Hepatocyte (in vitro differentiated cells): ENCODE data around the gene CPEB4. TPM values are rescaled to one million over a fixed set of nuclear protein-coding genes. Genes with fewer than 3 reads are reported as not detected.

Experiments used
- DNase-seq: peaks from one replicate; pipeline ENCODE4 v3.0.0-alpha.2; 2016; ENCODE audit warnings: low spot score
- H2AFZ ChIP-seq: fragments of 200-600 bp; sonication (generic); 2 replicates; pipeline ENCODE4 v1.6.0; 2016; ENCODE audit warnings: antibody characterized with exemption, mild to moderate bottlenecking
- H3K27ac ChIP-seq: fragments of 200-600 bp; sonication (generic); 2 replicates; pipeline ENCODE4 v1.5.1; 2016; ENCODE audit warnings: mild to moderate bottlenecking
- H3K27me3 ChIP-seq: fragments of 200-600 bp; sonication (generic); 2 replicates; pipeline ENCODE4 v1.6.1; 2016
- H3K36me3 ChIP-seq: fragments of 200-600 bp; sonication (generic); replicated peaks from 2 replicates; pipeline ENCODE4 v1.5.1; 2016; ENCODE audit warnings: low read depth; ENCODE audit not compliant: insufficient read depth
- H3K4me1 ChIP-seq: fragments of 200-600 bp; sonication (generic); 2 replicates; pipeline ENCODE4 v1.5.1; 2016; ENCODE audit warnings: mild to moderate bottlenecking, moderate library complexity; ENCODE audit not compliant: insufficient read depth
- H3K4me2 ChIP-seq: fragments of 200-600 bp; sonication (generic); 2 replicates; pipeline ENCODE4 v1.6.0; 2016
- H3K4me3 ChIP-seq: fragments of 200-600 bp; sonication (generic); 2 replicates; pipeline ENCODE4 v1.5.1; 2016; ENCODE audit warnings: mild to moderate bottlenecking
- H3K79me2 ChIP-seq: fragments of 200-600 bp; sonication (generic); 2 replicates; pipeline ENCODE4 v1.6.0; 2017; ENCODE audit warnings: mild to moderate bottlenecking
- H3K9me2 ChIP-seq: fragments of 200-600 bp; sonication (generic); replicated peaks from 2 replicates; pipeline ENCODE4 v1.6.0; 2017; ENCODE audit warnings: mild to moderate bottlenecking; ENCODE audit not compliant: insufficient read depth
- H3K9me3 ChIP-seq: fragments of 200-600 bp; sonication (generic); 2 replicates; pipeline ENCODE4 v1.5.1; 2016; ENCODE audit warnings: low read depth, mild to moderate bottlenecking
- H4K20me1 ChIP-seq: fragments of 200-600 bp; sonication (generic); 2 replicates; pipeline ENCODE4 v1.6.0; 2016; ENCODE audit warnings: mild to moderate bottlenecking; ENCODE audit not compliant: insufficient read depth, poor library complexity, severe bottlenecking
- CTCF ChIP-seq: fragments of 200-600 bp; sonication (generic); IDR thresholded peaks from 2 replicates; pipeline ENCODE4 v1.5.1; 2016; ENCODE audit warnings: antibody characterized with exemption, mild to moderate bottlenecking; ENCODE audit not compliant: poor library complexity
- EZH2 ChIP-seq: fragments of 200-600 bp; sonication (generic); IDR thresholded peaks from 2 replicates; pipeline ENCODE4 v1.6.1; 2016; ENCODE audit warnings: antibody characterized with exemption, mild to moderate bottlenecking, borderline replicate concordance
- EZH2phosphoT487 ChIP-seq: fragments of 200-600 bp; sonication (generic); IDR thresholded peaks from one replicate; pipeline ENCODE4 v1.6.1; 2018; ENCODE audit warnings: antibody characterized with exemption, mild to moderate bottlenecking, low read depth, moderate library complexity; ENCODE audit not compliant: unreplicated experiment, severe bottlenecking
- WGBS: methylation state at CpG from one replicate; pipeline ENCODE4 v1.1.6; 2016; ENCODE audit warnings: low lambda C conversion rate; ENCODE audit errors: missing lambda C conversion rate; 5-methylcytosine and 5-hydroxymethylcytosine counted together
- polyA plus RNA-seq: library from polyadenylated mRNA; unstranded; fragments of >200 nt; fragmentation: Nextera tagmentation; extraction: Ambion mirVana; gene quantifications from 2 replicates; pipeline ENCODE4 v1.2.1, GENCODE V29; 2016
- total RNA-seq: library from RNA; depleted of rRNA; stranded (reverse); fragments of >200 nt; gene quantifications from 2 replicates; pipeline ENCODE4 v1.2.3, GENCODE V29; 2014

Gene CPEB4
- total and polyA plus RNA-seq, 2 experiments from 2014 or later = 13.3 to 49.2 TPM

GRCh38 chr5:173984218-173984617 lies 96.1 kb downstream of the CPEB4 start:
- H3K9me2 ChIP-seq = no peaks in the 10 kb centered on the region
- H3K9me3 ChIP-seq = no peaks in the 10 kb centered on the region
- no peak overlapping the region for H3K4me3 ChIP-seq
- peak; percentile 45 for DNase-seq
- H3K36me3 ChIP-seq = no peaks in the 10 kb centered on the region
- no peak for TF ChIP-seq EZH2phosphoT487
- peak; percentile 51 for TF ChIP-seq CTCF
- no peak for TF ChIP-seq EZH2
- H3K27ac ChIP-seq = no peak overlapping the region
- no peaks in the 10 kb centered on the region for H3K4me1 ChIP-seq
- H3K27me3 ChIP-seq = no peaks in the 10 kb centered on the region
- no peak overlapping the region for H3K4me2 ChIP-seq
- H4K20me1 ChIP-seq = no peaks in the 10 kb centered on the region
- no peak overlapping the region for H2AFZ ChIP-seq
- 40% methylated on average over 4 of the region's 4 CpGs for WGBS
- H3K79me2 ChIP-seq = no peaks in the 10 kb centered on the region

GRCh38 chr5:173988554-173989431 lies 100.6 kb downstream of the CPEB4 start, which contains the start of gene C5orf47:
Gene C5orf47 (plus strand): TSS chr5:173989170. CDS start chr5:173989264, 94 bp downstream.
- Histone ChIP-seq H3K9me3 (no peaks in the 10 kb centered on the region), H3K79me2 (no peaks in the 10 kb centered on the region), H3K9me2 (no peaks in the 10 kb centered on the region), H3K4me1 (no peaks in the 10 kb centered on the region), H4K20me1 (no peaks in the 10 kb centered on the region), H2AFZ (no peak within 1 kb of the TSS), H3K4me2 (no peak within 1 kb of the TSS), H3K27me3 (no peaks in the 10 kb centered on the region), H3K4me3 (no peak within 1 kb of the TSS), H3K27ac (no peak within 1 kb of the TSS), H3K36me3 (no peaks in the 10 kb centered on the region)
- WGBS = 95% methylated on average over 34 of the region's 51 CpGs
- TF ChIP-seq EZH2phosphoT487 (no peak), EZH2 (no peak), CTCF (no peak)
- DNase-seq = no peak

- WGBS = 96% methylated on average over 27 of the region's 41 CpGs
- H3K36me3 ChIP-seq = no peaks in the 10 kb centered on the region
Observed at GRCh38 chr5:173989432-173990082, 101.4 kb downstream of the CPEB4 start.

More at GRCh38 chr5:173989432-173990082, 101.4 kb downstream of the CPEB4 start:
- no peak for TF ChIP-seq CTCF
- Histone ChIP-seq H3K79me2 (no peaks in the 10 kb centered on the region), H4K20me1 (no peaks in the 10 kb centered on the region), H3K4me2 (no peak overlapping the region), H3K4me3 (no peak overlapping the region), H3K27me3 (no peaks in the 10 kb centered on the region), H3K9me3 (no peaks in the 10 kb centered on the region), H3K27ac (no peak overlapping the region), H2AFZ (no peak overlapping the region), H3K9me2 (no peaks in the 10 kb centered on the region), H3K4me1 (no peaks in the 10 kb centered on the region)
- DNase-seq = no peak
